A549 (cell line): Measurements from ENCODE around the gene SLC2A8. TPM values are rescaled to one million over a fixed set of nuclear protein-coding genes. Genes with fewer than 3 reads are reported as not detected.

ENCODE experiments used
- ATAC-seq, 2 experiments: fragments of 200-7000 bp in 1 of 2; fragments of >200 bp in 1 of 2; cut with Nextera tagmentation in 1 of 2; cut with Tn5 transposase in 1 of 2; 3 replicates each; pipeline versions ENCODE4 v1.8.0 to v1.9.1; 2018 to 2020; ENCODE audit warnings: mild to moderate bottlenecking in 1 of 2, moderate library complexity in 1 of 2
- CTCF ChIA-PET: fragments of 300-600 bp; sonication (Branson Sonifier 250); formaldehyde crosslinking; extraction: SDS; loops from one replicate; lab custom pipeline; 2021; ENCODE audit warnings: antibody characterized with exemption, inconsistent platforms; lab: Yijun Ruan, JAX
- POLR2A ChIA-PET: fragments of 350-600 bp; formaldehyde crosslinking; extraction: SDS; loops from one replicate; lab custom pipeline; 2021; ENCODE audit warnings: antibody characterized with exemption, inconsistent platforms; lab: Yijun Ruan, JAX
- DNase-seq, 2 experiments: peaks; one replicate each; pipeline versions ENCODE4 v3.0.0 to v3.0.0-alpha.2; 2011 to 2016; ENCODE audit warnings: low read depth in 1 of 2, low spot score in 1 of 2
- FAIRE-seq: peaks from 2 replicates; lab custom pipeline; 2011; peaks lifted over from hg19 to GRCh38; lab: Jason Lieb, UNC
- H3K27ac ChIP-seq, 2 experiments: fragments of >200 bp; sonication (Bioruptor Twin); formaldehyde crosslinking; 3 replicates each; pipeline ENCODE4 v1.5.1; 2016 to 2017
- H3K4me1 ChIP-seq: fragments of >200 bp; sonication (Bioruptor Twin); formaldehyde crosslinking; 3 replicates; pipeline ENCODE4 v1.6.1; 2016
- H3K4me2 ChIP-seq: fragments of >200 bp; sonication (Bioruptor Twin); formaldehyde crosslinking; 3 replicates; pipeline ENCODE4 v1.6.1; 2016
- H3K4me3 ChIP-seq: fragments of >200 bp; sonication (Bioruptor Twin); formaldehyde crosslinking; 3 replicates; pipeline ENCODE4 v1.5.1; 2016
- H3K9me3 ChIP-seq: fragments of >200 bp; sonication (Bioruptor Twin); formaldehyde crosslinking; 3 replicates; pipeline ENCODE4 v1.6.1; 2016
- BCL3 ChIP-seq: fragments of >200 bp; sonication (Bioruptor Twin); formaldehyde crosslinking; IDR thresholded peaks from 3 replicates; pipeline ENCODE4 v1.6.1; 2016
- EHF ChIP-seq: fragments of 250-450 bp; sonication (Bioruptor Pico); IDR thresholded peaks from 2 replicates; pipeline ENCODE4 v1.5.0; 2020; ENCODE audit warnings: mild to moderate bottlenecking
- ELK1 ChIP-seq: fragments of 150-350 bp; IDR thresholded peaks from 2 replicates; pipeline ENCODE4 v1.6.1; 2014; ENCODE audit warnings: low read depth, mild to moderate bottlenecking, low read length
- EP300 ChIP-seq, 2 experiments: fragments of >200 bp; sonication (Bioruptor Twin); formaldehyde crosslinking; IDR thresholded peaks; 2 replicates in 1 of 2; 3 replicates in 1 of 2; pipeline ENCODE4 v1.6.1; 2016 to 2017
- FOSL2 ChIP-seq, 2 experiments: fragments of 450-650 bp in 1 of 2; fragments of >200 bp in 1 of 2; sonication (Bioruptor Twin) in 1 of 2; formaldehyde crosslinking; IDR thresholded peaks; 2 replicates each; pipeline versions ENCODE4 v1.5.0 to v1.6.1; 2016 to 2020; ENCODE audit warnings: mild to moderate bottlenecking in 1 of 2, moderate library complexity in 1 of 2
- HDAC2 ChIP-seq: fragments of 200-600 bp; sonication (generic); IDR thresholded peaks from 2 replicates; pipeline ENCODE4 v1.6.1; 2016
- HOXB13 ChIP-seq: fragments of 250-450 bp; sonication (Bioruptor Pico); IDR thresholded peaks from 2 replicates; pipeline ENCODE4 v1.5.0; 2020; ENCODE audit warnings: low read depth, mild to moderate bottlenecking, moderate library complexity
- JUN ChIP-seq, 2 experiments: fragments of >200 bp; sonication (Bioruptor Twin); formaldehyde crosslinking; IDR thresholded peaks; 2 replicates in 1 of 2; 3 replicates in 1 of 2; pipeline ENCODE4 v1.6.1; 2016 to 2017
- KDM5A ChIP-seq: fragments of 200-600 bp; sonication (generic); IDR thresholded peaks from 2 replicates; pipeline ENCODE4 v1.6.1; 2016; ENCODE audit warnings: antibody characterized with exemption, mild to moderate bottlenecking
- POLR2A ChIP-seq: IDR thresholded peaks from 2 replicates; pipeline ENCODE4 v1.6.1; 2012; ENCODE audit warnings: mild to moderate bottlenecking, low read length
- POLR2AphosphoS2 ChIP-seq: conservative IDR thresholded peaks from 2 replicates; pipeline ENCODE4 v1.6.1; 2012; ENCODE audit warnings: low read length, improper control_type of control experiment, inconsistent platforms
- RAD21 ChIP-seq, 2 experiments: fragments of >200 bp in 1 of 2; sonication (Bioruptor Twin) in 1 of 2; formaldehyde crosslinking in 1 of 2; IDR thresholded peaks in 1 of 2; conservative IDR thresholded peaks in 1 of 2; 2 replicates in 1 of 2; 3 replicates in 1 of 2; pipeline ENCODE4 v1.6.1; 2012 to 2018; ENCODE audit warnings: inconsistent platforms in 1 of 2
- RARB ChIP-seq: fragments of 250-450 bp; sonication (Bioruptor Pico); IDR thresholded peaks from 2 replicates; pipeline ENCODE4 v1.8.0; 2021; ENCODE audit warnings: mild to moderate bottlenecking, moderate library complexity
- REST ChIP-seq: fragments of 200-600 bp; sonication (generic); IDR thresholded peaks from 2 replicates; pipeline ENCODE4 v1.6.1; 2016; ENCODE audit warnings: antibody characterized with exemption, mild to moderate bottlenecking, moderate library complexity
- RFX5 ChIP-seq: fragments of 450-650 bp; IDR thresholded peaks from 2 replicates; pipeline ENCODE4 v1.7.1; 2014; ENCODE audit warnings: antibody characterized with exemption, mild to moderate bottlenecking, moderate library complexity
- RNF2 ChIP-seq: fragments of 200-600 bp; sonication (generic); IDR thresholded peaks from 2 replicates; pipeline ENCODE4 v1.6.1; 2016; ENCODE audit warnings: low read depth, mild to moderate bottlenecking, antibody characterized with exemption, moderate library complexity, borderline replicate concordance
- TFCP2L1 ChIP-seq: fragments of 250-450 bp; sonication (Bioruptor Pico); IDR thresholded peaks from 2 replicates; pipeline ENCODE4 v1.5.0; 2021; ENCODE audit warnings: mild to moderate bottlenecking
- ZC3H11A ChIP-seq: fragments of 450-650 bp; IDR thresholded peaks from 2 replicates; pipeline ENCODE4 v1.6.1; 2014; ENCODE audit warnings: antibody characterized with exemption, mild to moderate bottlenecking
- ZFP36 ChIP-seq: fragments of 450-650 bp; IDR thresholded peaks from 2 replicates; pipeline ENCODE4 v1.6.1; 2014; ENCODE audit warnings: borderline replicate concordance; ENCODE audit not compliant: partially characterized antibody
- ZNF302 ChIP-seq: fragments of 250-450 bp; sonication (Bioruptor Pico); IDR thresholded peaks from 2 replicates; pipeline ENCODE4 v1.9.0; 2021; ENCODE audit warnings: inconsistent platforms, mild to moderate bottlenecking, moderate library complexity
- ZSCAN20 ChIP-seq: fragments of 250-450 bp; sonication (Bioruptor Pico); IDR thresholded peaks from 2 replicates; pipeline ENCODE4 v1.8.0; 2022; ENCODE audit warnings: mild to moderate bottlenecking, moderate library complexity
- WGBS: methylation state at CpG from one replicate; pipeline ENCODE4 v1.1.6; 2017; ENCODE audit errors: missing lambda C conversion rate; 5-methylcytosine and 5-hydroxymethylcytosine counted together
- polyA plus RNA-seq, 4 experiments: library from polyadenylated mRNA; depleted of rRNA in 3 of 4; stranded (reverse); fragments of >200 nt; fragmentation: RNase III in 1 of 4; extraction: RNeasy Plus Mini Kit Qiagen cat#74134 plus additional on column Dnase treatment in 1 of 4; gene quantifications; 2 replicates in 3 of 4; 3 replicates in 1 of 4; pipeline ENCODE4 v1.2.3, GENCODE V29; 2011 to 2017
- TF ChIP-seq, protein P1 (sequence below): fragments of >200 bp; sonication (Bioruptor Twin); formaldehyde crosslinking; IDR thresholded peaks from 3 replicates; pipeline ENCODE4 v1.5.1; 2016
- TF ChIP-seq, protein P2 (sequence below): fragments of 450-650 bp; IDR thresholded peaks from 2 replicates; pipeline ENCODE4 v1.6.1; 2014; ENCODE audit warnings: antibody characterized with exemption

SLC2A8 gene
- polyA plus RNA-seq, 2 of the 4 experiments (the other 2 are of a cell fraction): 7.3 to 16.0 TPM

DNA sequence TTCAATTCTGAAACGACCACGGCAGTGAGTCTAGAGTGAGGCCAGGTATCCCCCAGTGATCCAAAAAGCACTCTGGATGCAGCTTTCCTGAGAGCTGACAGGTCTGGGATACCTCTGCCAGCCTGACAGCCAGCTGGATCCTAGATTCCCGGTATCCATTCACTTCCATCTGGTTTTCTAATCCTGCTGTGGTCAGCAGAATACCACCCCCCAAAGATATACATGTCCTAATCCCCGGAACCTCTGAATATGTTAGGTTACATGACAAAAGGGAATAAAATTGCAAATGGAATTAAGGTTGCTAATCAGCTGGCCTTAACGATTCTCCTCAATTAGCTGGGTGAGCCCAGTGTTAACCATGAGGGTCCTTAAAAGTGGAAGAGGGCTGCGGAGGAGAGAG, 25.8 kb downstream of the SLC2A8 start:
- CTCF ChIA-PET: no interaction called here
- H3K4me3 ChIP-seq: no peak overlapping the region
- no peak overlapping the region for H3K4me2 ChIP-seq
- H3K27ac ChIP-seq: no peak overlapping the region
- POLR2A ChIA-PET: no interaction called here
- no CpG with 5 or more reads among the region's 6 CpGs for WGBS
- no peak for TF ChIP-seq ZNF302
- TF ChIP-seq HDAC2: no peak
- TF ChIP-seq JUN (IDR thresholded peaks at IDR 0.05): no peak
- no peak for TF ChIP-seq POLR2AphosphoS2
- no peak for TF ChIP-seq RAD21 (conservative IDR thresholded peaks at IDR 0.05 in 1 of 2, IDR thresholded peaks at IDR 0.05 in 1 of 2)
- no peak for TF ChIP-seq RNF2
- no peak for TF ChIP-seq EHF (CRISPR knock-in tag)
- no peak for TF ChIP-seq FOSL2 (IDR thresholded peaks at IDR 0.05)
- TF ChIP-seq FOSL2 (CRISPR knock-in tag; IDR thresholded peaks at IDR 0.05): no peak
- no peak for DNase-seq
- H3K9me3 ChIP-seq: no peaks in the 10 kb centered on the region
- ATAC-seq: no peak
- H3K4me1 ChIP-seq: peaks cover 21% of the 10 kb centered on the region
- no peak for FAIRE-seq

- Histone ChIP-seq H3K9me3 (no peaks in the 10 kb centered on the region), H3K27ac (peak overlapping the region; percentile 77 to 93), H3K4me3 (peak overlapping the region; percentile 86)
- no peak for DNase-seq
- no peak for FAIRE-seq
- 14% methylated on average over 2 of the region's 9 CpGs for WGBS
- no peak for ATAC-seq
- POLR2A ChIA-PET: interaction anchor here (1.0 to 1.6 kb wide), 8 partner anchors 11 to 179 kb away, joined by 4 to 23 read pairs (median 8); partner anchors contain the start of genes LRSAM1, RPL12 and SLC2A8
- TF ChIP-seq RAD21 (conservative IDR thresholded peaks at IDR 0.05 in 1 of 2, IDR thresholded peaks at IDR 0.05 in 1 of 2): no peak
- TF ChIP-seq EP300 (IDR thresholded peaks at IDR 0.05): no peak
- TF ChIP-seq ZC3H11A: no peak
- no peak for TF ChIP-seq BCL3
- no peak for TF ChIP-seq KDM5A
- TF ChIP-seq RARB (CRISPR knock-in tag): no peak
- TF ChIP-seq ZSCAN20: no peak
- TF ChIP-seq, all 56 proteins: peak for 0
- peaks cover 15% of the 10 kb centered on the region for H3K4me1 ChIP-seq
- CTCF ChIA-PET: no interaction called here
- H3K4me2 ChIP-seq: peak overlapping the region; percentile 96
Measured at GRCh38 chr9:127423476-127423933, 26.5 kb downstream of the SLC2A8 start.

GRCh38 chr9:127423934-127424675, 27.1 kb downstream of the SLC2A8 start, which contains the start of gene ZNF79:
ZNF79 (plus strand) TSS chr9:127424382; CDS start chr9:127424788, 406 bp downstream.
- DNase-seq: peak; percentile 92 to 97
- Histone ChIP-seq H3K4me2 (peak within 1 kb of the TSS; percentile 96), H3K9me3 (no peaks in the 10 kb centered on the region), H3K4me1 (peaks cover 10% of the 10 kb centered on the region; the same call in 2 of the 3 replicates), H3K4me3 (peak within 1 kb of the TSS; percentile 86), H3K27ac (peak within 1 kb of the TSS; percentile 77 to 93)
- CTCF ChIA-PET: interaction anchor here (0.7 to 1.1 kb wide), 4 partner anchors 9 to 482 kb away, joined by 3 read pairs; no protein-coding TSS in a partner anchor
- FAIRE-seq: no peak
- under 1% methylated on average over 45 of the region's 54 CpGs for WGBS
- POLR2A ChIA-PET: interaction anchor here (0.7 to 1.6 kb wide), 12 partner anchors 9 to 179 kb away, joined by 3 to 23 read pairs (median 5); partner anchors contain the start of genes LRSAM1, RPL12 and SLC2A8
- peak; percentile 99 to 100 for ATAC-seq
- TF ChIP-seq ZFP36: no peak
- TF ChIP-seq ELK1: 0 out of 2 replicates have a peak, but pooled peaks have one; percentile 53
- TF ChIP-seq, protein P1, sequence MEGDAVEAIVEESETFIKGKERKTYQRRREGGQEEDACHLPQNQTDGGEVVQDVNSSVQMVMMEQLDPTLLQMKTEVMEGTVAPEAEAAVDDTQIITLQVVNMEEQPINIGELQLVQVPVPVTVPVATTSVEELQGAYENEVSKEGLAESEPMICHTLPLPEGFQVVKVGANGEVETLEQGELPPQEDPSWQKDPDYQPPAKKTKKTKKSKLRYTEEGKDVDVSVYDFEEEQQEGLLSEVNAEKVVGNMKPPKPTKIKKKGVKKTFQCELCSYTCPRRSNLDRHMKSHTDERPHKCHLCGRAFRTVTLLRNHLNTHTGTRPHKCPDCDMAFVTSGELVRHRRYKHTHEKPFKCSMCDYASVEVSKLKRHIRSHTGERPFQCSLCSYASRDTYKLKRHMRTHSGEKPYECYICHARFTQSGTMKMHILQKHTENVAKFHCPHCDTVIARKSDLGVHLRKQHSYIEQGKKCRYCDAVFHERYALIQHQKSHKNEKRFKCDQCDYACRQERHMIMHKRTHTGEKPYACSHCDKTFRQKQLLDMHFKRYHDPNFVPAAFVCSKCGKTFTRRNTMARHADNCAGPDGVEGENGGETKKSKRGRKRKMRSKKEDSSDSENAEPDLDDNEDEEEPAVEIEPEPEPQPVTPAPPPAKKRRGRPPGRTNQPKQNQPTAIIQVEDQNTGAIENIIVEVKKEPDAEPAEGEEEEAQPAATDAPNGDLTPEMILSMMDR: no peak
- no peak for TF ChIP-seq HOXB13 (CRISPR knock-in tag)
- peak; percentile 74 for TF ChIP-seq POLR2A
- no peak for TF ChIP-seq RFX5
- TF ChIP-seq RNF2: no peak
- no peak for TF ChIP-seq TFCP2L1 (CRISPR knock-in tag)
- TF ChIP-seq REST: peak; percentile 77
- TF ChIP-seq, protein P2, sequence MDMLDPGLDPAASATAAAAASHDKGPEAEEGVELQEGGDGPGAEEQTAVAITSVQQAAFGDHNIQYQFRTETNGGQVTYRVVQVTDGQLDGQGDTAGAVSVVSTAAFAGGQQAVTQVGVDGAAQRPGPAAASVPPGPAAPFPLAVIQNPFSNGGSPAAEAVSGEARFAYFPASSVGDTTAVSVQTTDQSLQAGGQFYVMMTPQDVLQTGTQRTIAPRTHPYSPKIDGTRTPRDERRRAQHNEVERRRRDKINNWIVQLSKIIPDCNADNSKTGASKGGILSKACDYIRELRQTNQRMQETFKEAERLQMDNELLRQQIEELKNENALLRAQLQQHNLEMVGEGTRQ: no peak
